Stimulated activated CD8-positive, alpha-beta memory T cell treated with anti-CD3 and anti-CD28 coated beads, Interleukin-4, amount 100 ng/mL, for 4 hours (primary cell): Measurements from ENCODE around the gene CLEC18B.
"Not testable (repeated sequence)": the region's sequence is repeated elsewhere in the genome, so short reads cannot be mapped to it uniquely, and the experiment has no call there.

Experiments used
- DNase-seq, 2 donors: peaks; one replicate each; pipeline ENCODE4 v3.0.0-alpha.2; 2020; ENCODE audit warnings: low read depth in 2 of 2, low spot score in 1 of 2

Gene CLEC18B

GRCh38 chr16:74446866-74447265, 25.6 kb upstream of the CLEC18B start:
- no peak for DNase-seq

- not testable (repeated sequence) for DNase-seq
Observed at GRCh38 chr16:74443624-74444346, 22.5 kb upstream of the CLEC18B start.

- DNase-seq: no peak
Observed at GRCh38 chr16:74439685-74440084, 18.4 kb upstream of the CLEC18B start.

- no peak for DNase-seq
Observed at GRCh38 chr16:74438492-74438979, 17.3 kb upstream of the CLEC18B start.

- no peak for DNase-seq
Observed at GRCh38 chr16:74431516-74431915, 10.2 kb upstream of the CLEC18B start.

- DNase-seq: peak; percentile 15 to 31
Observed at GRCh38 chr16:74430036-74430712, 8.9 kb upstream of the CLEC18B start.

- not testable (repeated sequence) for DNase-seq
Observed at GRCh38 chr16:74428493-74428892, 7.2 kb upstream of the CLEC18B start.

GRCh38 chr16:74425751-74426150, 4.5 kb upstream of the CLEC18B start:
- DNase-seq: not testable (repeated sequence)

- DNase-seq: not testable (repeated sequence)
Observed at GRCh38 chr16:74423721-74424120, 2.4 kb upstream of the CLEC18B start.

GRCh38 chr16:74422086-74422485, 808 bp upstream of the CLEC18B start:
- DNase-seq: not testable (repeated sequence)

- not testable (repeated sequence) for DNase-seq
Observed at GRCh38 chr16:74421482-74421785, 156 bp upstream of the CLEC18B start.

GRCh38 chr16:74419811-74420210, 1.5 kb downstream of the CLEC18B start:
- DNase-seq: not testable (repeated sequence)

- DNase-seq: not testable (repeated sequence)
Observed at GRCh38 chr16:74417897-74418296, 3.4 kb downstream of the CLEC18B start.

GRCh38 chr16:74413920-74414319, 7.4 kb downstream of the CLEC18B start:
- DNase-seq: not testable (repeated sequence)

GRCh38 chr16:74413485-74413884, 7.8 kb downstream of the CLEC18B start:
- DNase-seq: not testable (repeated sequence)

- not testable (repeated sequence) for DNase-seq
Observed at GRCh38 chr16:74412775-74413390, 8.4 kb downstream of the CLEC18B start.

- DNase-seq: not testable (repeated sequence)
Observed at GRCh38 chr16:74412138-74412774, 9.0 kb downstream of the CLEC18B start.

GRCh38 chr16:74410981-74411380, 10.3 kb downstream of the CLEC18B start:
- not testable (repeated sequence) for DNase-seq

- not testable (repeated sequence) for DNase-seq
Observed at GRCh38 chr16:74410057-74410957, 11.0 kb downstream of the CLEC18B start.

- not testable (repeated sequence) for DNase-seq
Observed at GRCh38 chr16:74409185-74409981, 11.9 kb downstream of the CLEC18B start.
